ENCODE results near the gene ZNF700.
"Not testable (repeated sequence)": the region's sequence is repeated elsewhere in the genome, so short reads cannot be mapped to it uniquely, and the experiment has no call there.

GRCh38 chr19:11991921-11992320, 67.0 kb downstream of the ZNF700 start:
- not testable (repeated sequence) for TF ChIP-seq CTCF, POLR2A, EP300 (IDR thresholded peaks at IDR 0.05)
